ENCODE results near the gene MYO6. TPM values are rescaled to one million over a fixed set of nuclear protein-coding genes. Genes with fewer than 3 reads are reported as not detected.
"Not testable (repeated sequence)": the region's sequence is repeated elsewhere in the genome, so short reads cannot be mapped to it uniquely, and the experiment has no call there.

The MYO6 gene
- total RNA-seq, 6 experiments from 2014 or later: 18.3 to 21.2 (median 19.4) TPM

DNA sequence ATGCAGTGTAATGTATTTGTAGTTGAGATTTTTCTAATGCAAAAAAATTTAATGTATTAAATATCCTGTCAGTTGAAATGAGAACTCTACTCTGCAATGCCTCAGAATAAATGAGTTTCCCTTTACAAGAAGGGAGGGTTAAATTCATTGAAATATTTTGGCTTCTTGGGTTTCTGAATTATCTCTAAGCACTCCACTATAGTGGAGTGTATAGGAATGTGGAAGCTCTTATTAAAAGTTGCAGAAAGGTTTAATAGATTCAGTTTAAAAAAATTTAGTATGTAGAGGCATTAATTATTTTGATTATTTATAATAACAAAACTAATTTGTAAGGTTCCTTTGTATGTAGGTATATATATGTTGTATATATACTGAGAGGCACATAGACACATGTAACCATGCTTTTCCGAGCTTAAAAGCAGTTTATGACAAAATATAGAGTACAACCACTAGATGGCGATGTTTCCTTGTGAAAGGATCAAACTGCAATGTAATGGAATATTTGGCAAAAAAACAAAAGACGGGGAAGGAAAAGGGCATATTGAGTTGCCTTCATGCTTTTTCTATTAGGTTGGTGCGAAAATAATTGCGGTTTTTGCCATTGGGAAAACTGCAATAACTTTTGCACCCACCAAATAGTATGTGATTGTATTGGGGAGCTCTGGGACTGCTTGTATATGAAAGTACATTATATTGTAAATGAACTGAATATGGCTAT, 144.2 kb downstream of the MYO6 start:
- TF ChIP-seq, protein P1, sequence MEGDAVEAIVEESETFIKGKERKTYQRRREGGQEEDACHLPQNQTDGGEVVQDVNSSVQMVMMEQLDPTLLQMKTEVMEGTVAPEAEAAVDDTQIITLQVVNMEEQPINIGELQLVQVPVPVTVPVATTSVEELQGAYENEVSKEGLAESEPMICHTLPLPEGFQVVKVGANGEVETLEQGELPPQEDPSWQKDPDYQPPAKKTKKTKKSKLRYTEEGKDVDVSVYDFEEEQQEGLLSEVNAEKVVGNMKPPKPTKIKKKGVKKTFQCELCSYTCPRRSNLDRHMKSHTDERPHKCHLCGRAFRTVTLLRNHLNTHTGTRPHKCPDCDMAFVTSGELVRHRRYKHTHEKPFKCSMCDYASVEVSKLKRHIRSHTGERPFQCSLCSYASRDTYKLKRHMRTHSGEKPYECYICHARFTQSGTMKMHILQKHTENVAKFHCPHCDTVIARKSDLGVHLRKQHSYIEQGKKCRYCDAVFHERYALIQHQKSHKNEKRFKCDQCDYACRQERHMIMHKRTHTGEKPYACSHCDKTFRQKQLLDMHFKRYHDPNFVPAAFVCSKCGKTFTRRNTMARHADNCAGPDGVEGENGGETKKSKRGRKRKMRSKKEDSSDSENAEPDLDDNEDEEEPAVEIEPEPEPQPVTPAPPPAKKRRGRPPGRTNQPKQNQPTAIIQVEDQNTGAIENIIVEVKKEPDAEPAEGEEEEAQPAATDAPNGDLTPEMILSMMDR (IDR thresholded peaks at IDR 0.05): peak; percentile 95
- Mint-ChIP-seq H3K27me3 (ENCODE audit: insufficient read depth) (no peaks in the 10 kb centered on the region; the same call in 1 of the 2 replicates), H3K36me3 (ENCODE audit: low read depth) (no peaks in the 10 kb centered on the region), H3K4me3 (no peak overlapping the region), H3K27ac (no peak overlapping the region), H3K9me3 (no peaks in the 10 kb centered on the region), H3K4me1 (ENCODE audit: low read depth) (peaks cover 16% of the 10 kb centered on the region)
- DNase-seq: peak; percentile 77

DNA sequence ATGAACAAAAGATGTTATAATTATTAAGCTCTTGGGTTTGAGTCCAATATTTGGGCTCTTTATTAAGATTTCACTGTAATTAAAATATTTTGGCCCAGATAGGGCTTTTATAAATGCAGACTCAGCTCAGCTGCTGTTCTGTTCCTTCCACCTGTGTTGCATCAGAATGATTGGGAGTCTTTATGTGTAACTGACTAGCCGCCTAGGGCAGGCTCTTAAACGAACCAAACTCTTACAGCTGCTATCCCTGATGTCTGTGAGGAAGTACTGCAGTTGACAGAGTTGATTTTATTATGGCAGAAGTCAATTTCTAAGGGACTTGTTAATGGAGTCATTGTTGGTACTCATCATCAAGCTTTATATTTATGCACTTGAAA, 144.7 kb downstream of the MYO6 start:
- Mint-ChIP-seq H3K36me3 (ENCODE audit: low read depth) (no peaks in the 10 kb centered on the region), H3K4me1 (ENCODE audit: low read depth) (peaks cover 16% of the 10 kb centered on the region), H3K27ac (no peak overlapping the region), H3K9me3 (no peaks in the 10 kb centered on the region), H3K4me3 (no peak overlapping the region), H3K27me3 (ENCODE audit: insufficient read depth) (no peaks in the 10 kb centered on the region; the same call in 1 of the 2 replicates)
- TF ChIP-seq, protein P1 (IDR thresholded peaks at IDR 0.05): no peak
- no peak for DNase-seq

DNA sequence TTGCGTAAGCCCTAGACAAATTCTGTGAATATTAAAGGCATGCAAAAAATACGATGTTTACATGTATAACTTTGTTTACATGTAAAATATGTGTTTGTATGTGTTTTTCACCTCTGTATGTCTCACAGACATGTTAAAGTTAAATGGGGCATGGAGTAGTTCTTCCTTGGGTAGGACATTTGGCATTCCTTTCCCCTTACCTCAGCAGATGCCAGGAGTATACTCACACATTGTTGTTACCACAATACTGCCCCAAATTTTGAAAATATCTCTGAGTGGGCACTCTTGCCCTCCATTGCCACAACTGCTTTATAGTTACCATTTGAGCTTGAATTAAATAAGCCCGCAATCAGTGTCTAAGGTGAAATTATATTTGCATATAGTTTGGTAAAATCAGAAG, 147.5 kb downstream of the MYO6 start:
- H3K27ac Mint-ChIP-seq: no peak overlapping the region
- TF ChIP-seq, protein P1 (IDR thresholded peaks at IDR 0.05): no peak
- no peaks in the 10 kb centered on the region for H3K27me3 Mint-ChIP-seq (ENCODE audit: insufficient read depth)
- H3K4me1 Mint-ChIP-seq (ENCODE audit: low read depth): peaks cover 16% of the 10 kb centered on the region
- H3K36me3 Mint-ChIP-seq (ENCODE audit: low read depth): no peaks in the 10 kb centered on the region
- no peak for DNase-seq
- H3K9me3 Mint-ChIP-seq: no peaks in the 10 kb centered on the region
- H3K4me3 Mint-ChIP-seq: no peak overlapping the region

DNA sequence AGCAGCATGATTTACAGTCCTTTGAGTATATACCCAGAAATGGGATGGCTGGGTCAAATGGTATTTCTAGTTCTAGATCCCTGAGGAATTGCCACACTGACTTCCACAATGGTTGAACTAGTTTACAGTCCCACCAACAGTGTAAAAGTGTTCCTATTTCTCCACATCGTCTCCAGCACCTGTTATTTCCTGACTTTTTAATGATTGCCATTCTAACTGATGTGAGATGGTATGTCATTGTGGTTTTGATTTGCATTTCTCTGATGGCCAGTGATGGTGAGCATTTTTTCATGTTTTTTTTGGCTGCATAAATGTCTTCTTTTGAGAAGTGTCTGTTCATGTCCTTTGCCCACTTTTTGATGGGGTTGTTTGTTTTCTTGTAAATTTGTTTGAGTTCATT, 151.2 kb downstream of the MYO6 start:
- not testable (repeated sequence) for H3K27ac Mint-ChIP-seq; H3K4me3 Mint-ChIP-seq; H3K36me3 Mint-ChIP-seq (ENCODE audit: low read depth); H3K27me3 Mint-ChIP-seq (ENCODE audit: insufficient read depth); DNase-seq; H3K4me1 Mint-ChIP-seq (ENCODE audit: low read depth); H3K9me3 Mint-ChIP-seq

DNA sequence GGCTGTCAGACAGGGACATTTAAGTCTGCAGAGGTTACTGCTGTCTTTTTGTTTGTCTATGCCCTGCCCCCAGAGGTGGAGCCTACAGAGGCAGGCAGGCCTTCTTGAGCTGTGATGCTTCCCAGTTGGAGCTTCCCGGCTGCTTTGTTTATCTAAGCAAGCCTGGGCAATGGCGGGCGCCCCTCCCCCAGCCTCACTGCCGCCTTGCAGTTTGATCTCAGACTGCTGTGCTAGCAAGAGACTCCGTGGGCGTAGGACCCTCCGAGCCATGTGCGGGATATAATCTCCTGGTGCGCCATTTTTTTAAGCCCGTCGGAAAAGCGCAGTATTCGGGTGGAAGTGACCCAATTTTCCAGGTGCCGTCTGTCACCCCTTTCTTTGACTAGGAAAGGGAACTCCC, 156.1 kb downstream of the MYO6 start:
- H3K36me3 Mint-ChIP-seq (ENCODE audit: low read depth); H3K4me3 Mint-ChIP-seq; H3K4me1 Mint-ChIP-seq (ENCODE audit: low read depth); DNase-seq; H3K27me3 Mint-ChIP-seq (ENCODE audit: insufficient read depth); H3K9me3 Mint-ChIP-seq; H3K27ac Mint-ChIP-seq: not testable (repeated sequence)

DNA sequence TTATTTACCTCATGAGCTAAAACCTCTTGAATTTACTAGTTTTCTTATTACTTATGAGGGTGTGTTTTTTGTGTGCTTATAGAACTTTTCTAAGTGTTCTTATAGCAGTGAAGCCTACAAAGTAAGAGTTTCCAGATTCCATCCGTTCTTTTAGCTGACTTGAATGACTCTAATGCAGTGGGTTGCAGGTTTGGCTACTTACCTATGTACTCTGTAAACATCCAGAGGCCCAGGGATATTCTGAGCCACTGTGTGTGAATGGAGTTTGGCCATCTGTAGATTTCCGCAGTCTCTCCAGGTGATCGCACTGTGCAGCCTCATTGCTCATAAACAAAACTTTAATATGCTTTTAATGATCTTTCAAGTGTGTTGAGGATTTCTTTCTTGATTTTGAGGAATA, 157.8 kb downstream of the MYO6 start:
- no peak for DNase-seq
- TF ChIP-seq, protein P1 (IDR thresholded peaks at IDR 0.05): no peak
- Mint-ChIP-seq H3K36me3 (ENCODE audit: low read depth) (no peaks in the 10 kb centered on the region), H3K27me3 (ENCODE audit: insufficient read depth) (no peaks in the 10 kb centered on the region; the same call in 1 of the 2 replicates), H3K9me3 (no peaks in the 10 kb centered on the region), H3K4me1 (ENCODE audit: low read depth) (no peaks in the 10 kb centered on the region), H3K4me3 (no peak overlapping the region), H3K27ac (no peak overlapping the region)
